Suprapubic skin (tissue), 4 donors: ENCODE results near the gene SMYD3. TPM values are rescaled to one million over a fixed set of nuclear protein-coding genes. Genes with fewer than 3 reads are reported as not detected.
"Not testable (repeated sequence)": the region's sequence is repeated elsewhere in the genome, so short reads cannot be mapped to it uniquely, and the experiment has no call there.

Experiments used
- DNase-seq, 2 donors: peaks; one replicate each; pipeline ENCODE4 v3.0.0-alpha.2; 2019; ENCODE audit warnings: low spot score in 2 of 2
- H3K27ac ChIP-seq: fragments of 200-600 bp; sonication (generic); one replicate; pipeline ENCODE4 v1.5.1; 2019
- H3K27me3 ChIP-seq: fragments of 200-600 bp; sonication (generic); one replicate; pipeline ENCODE4 v1.5.1; 2019
- H3K36me3 ChIP-seq: fragments of 200-600 bp; sonication (generic); one replicate; pipeline ENCODE4 v1.5.1; 2019
- H3K4me1 ChIP-seq: fragments of 200-600 bp; sonication (generic); one replicate; pipeline ENCODE4 v1.5.1; 2019
- H3K4me3 ChIP-seq: fragments of 200-600 bp; sonication (generic); one replicate; pipeline ENCODE4 v1.5.1; 2019; ENCODE audit warnings: mild to moderate bottlenecking
- H3K9me3 ChIP-seq: fragments of 200-600 bp; sonication (generic); one replicate; pipeline ENCODE4 v1.5.1; 2019
- CTCF ChIP-seq, 2 donors: fragments of 200-600 bp in 1 of 2; fragments of 450-650 bp in 1 of 2; sonication (generic) in 1 of 2; IDR thresholded peaks; one replicate each; pipeline ENCODE4 v1.5.1; 2016 to 2019; ENCODE audit warnings: antibody characterized with exemption in 2 of 2, mild to moderate bottlenecking in 1 of 2, moderate library complexity in 1 of 2
- EP300 ChIP-seq: sonication (generic); formaldehyde crosslinking; IDR thresholded peaks from one replicate; pipeline ENCODE4 v1.6.1; 2017; ENCODE audit warnings: antibody characterized with exemption
- POLR2A ChIP-seq, 2 donors: fragments of 450-650 bp; IDR thresholded peaks; one replicate each; pipeline ENCODE4 v1.6.1; 2017; ENCODE audit warnings: antibody characterized with exemption in 2 of 2, mild to moderate bottlenecking in 2 of 2, moderate library complexity in 2 of 2
- POLR2AphosphoS5 ChIP-seq, 3 donors: sonication (generic); formaldehyde crosslinking; IDR thresholded peaks; one replicate each; pipeline ENCODE4 v1.6.1; 2017; ENCODE audit warnings: antibody characterized with exemption in 3 of 3
- WGBS: methylation state at CpG from one replicate; pipeline ENCODE4 v1.1.5; 2018; 5-methylcytosine and 5-hydroxymethylcytosine counted together
- total RNA-seq, 4 donors: library from RNA; depleted of rRNA; stranded (reverse); fragments of >200 nt; gene quantifications; one replicate each; pipeline ENCODE4 v1.1.0, GENCODE V29; 2016

SMYD3 gene
- total RNA-seq, 4 donors from 2014 or later: 14.5 to 33.6 (median 18.9) TPM

- H3K27ac ChIP-seq: no peak overlapping the region
- H3K4me3 ChIP-seq: no peak overlapping the region
- no peak for DNase-seq
- H3K4me1 ChIP-seq: peaks cover 7% of the 10 kb centered on the region
- TF ChIP-seq POLR2A (IDR thresholded peaks at IDR 0.05): no peak
- TF ChIP-seq CTCF (IDR thresholded peaks at IDR 0.05): no peak
- no peak for TF ChIP-seq EP300
- no peak for TF ChIP-seq POLR2AphosphoS5 (IDR thresholded peaks at IDR 0.05)
- no peaks in the 10 kb centered on the region for H3K9me3 ChIP-seq
- no peaks in the 10 kb centered on the region for H3K36me3 ChIP-seq
- WGBS: 73% methylated on average over 1 of the region's 1 CpG
- no peaks in the 10 kb centered on the region for H3K27me3 ChIP-seq
Measured at GRCh38 chr1:246029616-246030015, 477.5 kb downstream of the SMYD3 start.

- not testable (repeated sequence) for H3K4me3 ChIP-seq, H3K27ac ChIP-seq, H3K36me3 ChIP-seq, H3K9me3 ChIP-seq, DNase-seq, H3K27me3 ChIP-seq, H3K4me1 ChIP-seq
- WGBS: 92% methylated on average over 1 of the region's 1 CpG
Measured at GRCh38 chr1:246024118-246024517, 483.0 kb downstream of the SMYD3 start.

DNA sequence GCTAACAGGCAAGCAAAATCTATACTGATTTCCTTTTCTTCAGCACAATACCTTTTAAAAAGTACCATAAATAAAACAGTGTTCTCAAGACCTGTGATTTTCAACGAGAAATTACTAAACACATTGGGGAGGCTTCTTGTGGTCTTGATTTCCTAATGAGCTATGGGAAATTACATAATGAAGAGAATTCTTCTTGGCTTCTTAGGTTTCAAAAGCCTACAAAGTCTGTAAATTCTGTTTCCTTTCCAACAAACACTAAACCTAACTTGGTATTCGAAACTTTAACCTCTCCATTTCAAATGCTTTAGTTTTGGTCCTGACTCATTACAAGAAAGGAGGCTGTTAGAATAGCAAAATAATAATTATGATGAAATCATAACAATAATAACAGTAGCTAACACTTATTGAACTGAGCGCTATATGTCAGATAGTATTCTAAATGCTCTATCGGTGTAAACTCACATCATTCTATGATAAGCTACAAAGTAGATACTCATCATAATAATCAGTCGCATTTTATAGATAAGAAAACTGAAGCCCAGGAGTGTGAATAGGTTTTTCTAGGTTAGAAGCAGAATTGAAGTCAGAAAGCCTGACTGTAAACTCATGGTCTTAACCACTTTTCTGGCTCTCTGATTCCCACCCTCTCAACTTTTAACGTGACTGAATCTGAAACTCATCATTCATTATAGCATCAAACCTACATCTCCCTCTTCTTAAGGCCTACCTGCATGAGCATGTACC lies 486.7 kb downstream of the SMYD3 start:
- Histone ChIP-seq H3K4me1 (no peaks in the 10 kb centered on the region), H3K4me3 (no peak overlapping the region), H3K36me3 (no peaks in the 10 kb centered on the region), H3K9me3 (no peaks in the 10 kb centered on the region), H3K27me3 (no peaks in the 10 kb centered on the region), H3K27ac (no peak overlapping the region)
- no peak for TF ChIP-seq EP300
- TF ChIP-seq POLR2AphosphoS5 (IDR thresholded peaks at IDR 0.05): no peak
- TF ChIP-seq POLR2A (IDR thresholded peaks at IDR 0.05): no peak
- TF ChIP-seq CTCF (IDR thresholded peaks at IDR 0.05): no peak
- WGBS: 64% methylated on average over 6 of the region's 6 CpGs
- no peak for DNase-seq

GRCh38 chr1:246018146-246018545 lies 488.9 kb downstream of the SMYD3 start:
- Histone ChIP-seq H3K4me3 (no peak overlapping the region), H3K36me3 (no peaks in the 10 kb centered on the region), H3K27me3 (no peaks in the 10 kb centered on the region), H3K9me3 (no peaks in the 10 kb centered on the region), H3K27ac (no peak overlapping the region), H3K4me1 (no peaks in the 10 kb centered on the region)
- no peak for TF ChIP-seq POLR2A (IDR thresholded peaks at IDR 0.05)
- TF ChIP-seq EP300: no peak
- TF ChIP-seq CTCF (IDR thresholded peaks at IDR 0.05): no peak
- no peak for TF ChIP-seq POLR2AphosphoS5 (IDR thresholded peaks at IDR 0.05)
- DNase-seq: no peak
- 81% methylated on average over 4 of the region's 4 CpGs for WGBS

DNA sequence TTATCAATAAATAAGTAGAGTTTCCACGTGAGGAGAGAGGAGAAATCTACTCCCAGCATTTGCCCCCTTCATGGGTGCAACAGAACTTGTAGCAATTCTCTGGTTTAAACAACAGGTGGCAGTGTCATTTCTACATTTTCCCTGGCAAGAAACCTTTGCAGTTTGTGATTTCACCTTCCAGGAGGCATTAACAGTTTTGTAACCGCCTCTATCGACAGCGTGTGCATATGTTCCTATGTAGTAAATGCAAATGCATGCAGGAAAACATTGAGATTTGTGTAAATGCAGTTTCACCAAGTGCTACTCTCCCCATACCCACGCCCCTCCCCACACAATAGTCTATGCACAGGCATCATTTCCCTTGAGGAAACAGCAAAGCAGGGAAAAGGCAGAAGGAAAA lies 494.7 kb downstream of the SMYD3 start:
- Histone ChIP-seq H3K4me1 (peaks cover 17% of the 10 kb centered on the region), H3K27me3 (no peaks in the 10 kb centered on the region), H3K27ac (no peak overlapping the region), H3K9me3 (no peaks in the 10 kb centered on the region), H3K4me3 (no peak overlapping the region), H3K36me3 (no peaks in the 10 kb centered on the region)
- TF ChIP-seq POLR2AphosphoS5 (IDR thresholded peaks at IDR 0.05) (no peak), CTCF (IDR thresholded peaks at IDR 0.05) (peak in 1 of 2 donors; percentile 27), EP300 (no peak)
- no peak for DNase-seq
- 31% methylated on average over 5 of the region's 5 CpGs for WGBS

DNA sequence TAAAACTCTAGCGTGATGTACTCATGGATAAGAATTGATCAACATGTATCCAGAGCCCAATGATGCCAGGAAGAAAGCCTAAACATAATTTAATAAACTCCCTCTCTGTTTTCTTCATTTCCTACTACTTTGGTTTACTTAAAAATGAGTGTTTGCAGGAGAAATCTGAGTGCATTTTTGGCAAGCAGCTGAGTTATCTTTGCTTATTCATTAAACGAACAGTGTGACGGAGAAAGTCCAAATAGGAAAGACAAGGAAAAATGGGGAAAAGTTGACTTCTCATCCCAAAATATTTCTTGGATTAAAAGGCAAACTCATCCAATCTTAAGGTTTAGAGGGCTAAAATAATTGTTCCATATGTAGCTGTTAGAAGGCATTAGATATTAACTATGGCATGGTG lies 496.7 kb downstream of the SMYD3 start:
- H3K9me3 ChIP-seq: no peaks in the 10 kb centered on the region
- 96% methylated on average over 3 of the region's 3 CpGs for WGBS
- TF ChIP-seq EP300 (no peak), CTCF (IDR thresholded peaks at IDR 0.05) (no peak), POLR2A (IDR thresholded peaks at IDR 0.05) (no peak), POLR2AphosphoS5 (IDR thresholded peaks at IDR 0.05) (no peak)
- H3K36me3 ChIP-seq: no peaks in the 10 kb centered on the region
- H3K4me3 ChIP-seq: no peak overlapping the region
- H3K27me3 ChIP-seq: no peaks in the 10 kb centered on the region
- peaks cover 20% of the 10 kb centered on the region for H3K4me1 ChIP-seq
- no peak overlapping the region for H3K27ac ChIP-seq
- DNase-seq: no peak
